Measurements from ENCODE around the gene HRC.
A peak's percentile ranks its signal among the peaks of the same experiment; 100 is the strongest.

Gene HRC

DNA sequence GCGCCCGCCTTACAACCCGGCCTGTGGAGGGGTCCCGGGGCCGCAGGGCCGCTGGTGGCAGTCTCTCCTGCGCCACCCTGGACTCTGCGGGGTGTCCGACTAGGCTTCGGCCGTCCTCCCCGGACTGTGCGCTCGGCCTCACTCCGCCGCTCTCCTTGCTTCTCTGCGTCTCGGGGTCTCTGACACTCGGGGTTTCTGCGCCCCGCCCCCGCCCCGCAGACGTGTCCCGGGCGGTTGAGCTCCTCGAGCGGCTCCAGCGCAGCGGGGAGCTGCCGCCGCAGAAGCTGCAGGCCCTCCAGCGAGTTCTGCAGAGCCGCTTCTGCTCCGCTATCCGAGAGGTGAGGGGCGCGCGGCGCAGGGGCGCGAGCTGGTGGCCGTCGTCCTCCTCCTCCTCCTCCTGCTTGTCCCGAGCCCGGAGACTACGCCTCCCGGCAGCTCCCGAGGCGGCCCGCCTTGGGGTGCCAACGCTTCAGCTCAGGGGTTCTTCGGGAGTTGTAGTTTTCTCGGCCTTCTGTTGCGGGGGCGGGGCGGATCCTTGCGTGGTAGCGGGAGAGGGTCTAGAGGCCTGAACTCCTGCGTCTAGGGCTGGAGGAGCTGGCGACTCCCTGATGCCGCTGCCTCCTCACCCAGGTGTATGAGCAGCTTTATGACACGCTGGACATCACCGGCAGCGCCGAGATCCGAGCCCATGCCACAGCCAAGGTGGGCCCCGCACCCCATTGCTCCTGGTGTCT, 40.4 kb downstream of the HRC start:
- DNase-seq (ENCODE audit: low read depth in 2 of 2), result peak in 1 of 2 donors; percentile 50

DNA sequence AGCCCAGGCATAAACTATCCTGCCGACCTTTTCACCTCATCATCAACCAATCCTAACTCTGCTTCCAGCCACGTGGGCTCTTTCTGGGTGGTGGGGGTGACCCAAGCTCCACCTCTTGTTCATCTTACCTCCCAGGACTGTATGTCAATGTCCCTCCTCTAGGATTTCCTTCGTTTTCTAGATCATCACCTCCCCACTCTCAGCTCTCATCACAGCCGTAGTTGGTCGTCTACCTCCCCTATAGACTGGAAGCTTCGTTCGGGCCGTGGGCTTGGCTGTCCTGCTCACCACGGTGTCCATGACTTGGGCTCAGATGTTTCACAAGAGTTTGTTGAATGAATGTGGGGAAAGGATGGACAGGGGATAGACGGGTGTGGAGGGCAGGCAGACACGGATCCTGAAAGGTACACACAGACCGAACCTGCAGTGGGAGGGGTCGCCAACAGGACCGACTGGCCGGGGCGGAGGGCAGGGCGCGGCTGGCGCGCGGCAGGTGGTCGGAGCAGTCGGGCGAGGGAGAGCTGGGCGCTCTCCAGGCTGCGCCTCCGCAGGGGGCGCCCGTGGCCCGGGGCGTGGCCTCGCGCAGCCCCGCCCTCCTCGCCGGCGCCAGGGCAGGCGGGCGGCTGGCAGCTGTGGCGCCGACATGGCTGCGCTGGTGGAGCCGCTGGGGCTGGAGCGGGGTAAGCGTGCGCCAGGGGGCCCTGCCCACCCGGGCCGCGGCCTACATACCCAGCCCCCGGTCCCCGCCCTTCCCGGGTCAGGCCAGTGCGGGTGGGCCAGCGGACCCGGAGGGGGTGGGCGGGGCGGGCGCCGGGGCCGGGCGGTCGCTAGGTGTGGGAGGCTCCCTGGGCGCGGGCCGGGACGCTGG, 41.2 kb downstream of the HRC start, which contains the start of gene LIN7B:
LIN7B (plus strand) TSS at position 609 of the 868 bp plus-strand sequence; CDS start at position 644, 35 bp downstream.
- DNase-seq (ENCODE audit: low read depth in 2 of 2), result peak; percentile 56 to 61

DNA sequence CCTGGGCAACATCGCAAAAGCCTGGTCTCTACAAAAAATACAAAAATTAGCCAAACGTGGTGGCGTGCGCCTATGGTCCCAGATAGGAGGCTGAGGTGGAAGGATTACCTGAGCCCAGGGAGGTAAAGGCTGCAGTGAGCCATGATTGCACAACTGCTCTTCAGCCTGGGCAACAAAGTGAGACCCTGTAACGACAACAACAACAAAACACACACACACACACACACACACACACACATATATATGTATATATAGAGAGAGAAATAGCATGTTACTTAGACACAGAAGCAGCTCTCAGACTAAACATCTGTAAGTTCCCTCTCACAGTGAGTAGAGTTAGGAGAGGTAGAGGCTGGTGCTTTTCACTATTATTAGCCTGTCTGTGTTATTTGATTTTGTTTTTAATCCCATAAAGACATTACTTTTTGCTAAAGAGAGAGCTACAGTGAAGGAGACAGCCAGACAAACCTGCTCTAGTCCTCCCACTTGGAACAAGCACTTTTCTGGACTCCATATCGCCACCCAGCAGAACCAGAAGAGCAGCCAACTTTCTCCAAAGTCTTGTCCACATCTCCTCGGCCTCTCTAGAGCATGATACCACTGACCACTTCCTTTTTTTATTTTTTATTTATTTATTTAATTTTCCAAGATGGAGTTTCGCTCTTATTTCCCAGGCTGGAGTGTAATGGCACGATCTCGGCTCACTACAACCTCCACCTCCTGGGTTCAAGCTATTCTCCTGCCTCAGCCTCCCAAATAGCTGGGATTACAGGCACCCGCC, 43.8 kb downstream of the HRC start:
- DNase-seq (ENCODE audit: low read depth in 2 of 2), result no peak

DNA sequence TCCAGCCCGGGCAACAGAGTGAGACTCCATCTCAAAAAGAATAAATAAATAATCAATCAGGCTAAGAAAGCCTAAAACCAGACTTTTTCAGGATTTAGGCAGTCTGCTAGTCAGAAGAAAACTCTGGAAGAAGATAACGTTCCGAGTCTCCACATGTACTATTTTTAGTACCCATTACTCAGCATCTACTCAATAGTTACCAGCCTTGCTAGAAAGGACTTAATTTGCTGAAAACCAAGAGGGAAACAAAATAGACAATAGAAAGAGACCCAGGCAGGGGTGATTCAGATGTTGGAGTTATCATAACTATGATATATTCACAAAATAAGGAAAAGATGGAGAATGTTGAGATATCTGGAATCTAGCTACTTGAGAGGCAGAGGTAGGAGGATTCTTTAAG, 44.6 kb downstream of the HRC start:
- DNase-seq (ENCODE audit: low read depth in 2 of 2), result no peak

DNA sequence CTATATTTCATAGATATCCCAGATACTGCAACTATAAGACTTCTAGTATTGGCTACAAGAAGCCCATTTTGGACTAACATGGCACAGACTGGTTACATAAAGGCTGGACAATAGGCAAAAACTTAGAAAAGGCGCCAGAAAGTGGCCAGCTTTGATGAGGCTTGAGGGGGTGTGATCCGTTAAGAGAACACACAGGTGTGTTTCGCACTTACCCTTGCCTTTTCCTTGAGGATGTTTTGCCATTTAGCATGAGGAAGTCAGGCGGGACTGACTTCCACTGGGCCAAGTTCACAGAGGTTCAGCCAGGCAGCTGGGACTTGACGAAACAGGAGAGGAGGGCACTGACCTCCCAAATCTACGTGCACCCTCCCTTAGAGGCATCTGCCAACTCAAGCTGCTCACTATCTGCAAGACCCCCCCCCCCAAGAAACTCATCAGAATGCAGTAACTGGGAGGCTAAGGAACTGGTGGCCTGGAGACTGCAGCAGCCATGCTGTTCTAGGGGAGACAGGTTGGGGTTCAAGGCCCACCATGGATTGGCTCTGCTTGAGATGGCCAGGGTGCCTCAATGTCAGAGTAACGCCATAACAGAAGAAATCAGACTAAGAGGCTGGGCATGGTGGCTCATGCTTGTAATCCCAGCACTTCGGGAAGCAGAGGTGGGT, 45.5 kb downstream of the HRC start:
- no peak for DNase-seq (ENCODE audit: low read depth in 2 of 2)

GRCh38 chr19:49109051-49109450, 46.1 kb downstream of the HRC start:
- DNase-seq (ENCODE audit: low read depth in 2 of 2), result no peak

DNA sequence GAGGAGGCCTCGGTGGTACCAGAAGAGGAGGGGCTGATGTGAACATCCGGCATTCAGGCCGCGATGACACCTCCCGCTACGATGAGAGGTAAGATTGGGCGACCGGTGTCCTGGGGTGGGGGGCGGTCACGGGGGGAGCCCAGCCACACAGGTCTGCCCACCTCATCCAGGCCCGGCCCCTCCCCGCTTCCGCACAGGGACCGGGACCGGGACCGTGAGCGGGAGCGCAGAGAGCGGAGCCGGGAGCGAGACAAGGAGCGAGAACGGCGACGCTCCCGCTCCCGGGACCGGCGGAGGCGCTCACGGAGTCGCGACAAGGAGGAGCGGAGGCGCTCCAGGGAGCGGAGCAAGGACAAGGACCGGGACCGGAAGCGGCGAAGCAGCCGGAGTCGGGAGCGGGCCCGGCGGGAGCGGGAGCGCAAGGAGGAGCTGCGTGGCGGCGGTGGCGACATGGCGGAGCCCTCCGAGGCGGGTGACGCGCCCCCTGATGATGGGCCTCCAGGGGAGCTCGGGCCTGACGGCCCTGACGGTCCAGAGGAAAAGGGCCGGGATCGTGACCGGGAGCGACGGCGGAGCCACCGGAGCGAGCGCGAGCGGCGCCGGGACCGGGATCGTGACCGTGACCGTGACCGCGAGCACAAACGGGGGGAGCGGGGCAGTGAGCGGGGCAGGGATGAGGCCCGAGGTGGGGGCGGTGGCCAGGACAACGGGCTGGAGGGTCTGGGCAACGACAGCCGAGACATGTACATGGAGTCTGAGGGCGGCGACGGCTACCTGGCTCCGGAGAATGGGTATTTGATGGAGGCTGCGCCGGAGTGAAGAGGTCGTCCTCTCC, 47.4 kb downstream of the HRC start:
- no peak for DNase-seq (ENCODE audit: low read depth in 2 of 2)

DNA sequence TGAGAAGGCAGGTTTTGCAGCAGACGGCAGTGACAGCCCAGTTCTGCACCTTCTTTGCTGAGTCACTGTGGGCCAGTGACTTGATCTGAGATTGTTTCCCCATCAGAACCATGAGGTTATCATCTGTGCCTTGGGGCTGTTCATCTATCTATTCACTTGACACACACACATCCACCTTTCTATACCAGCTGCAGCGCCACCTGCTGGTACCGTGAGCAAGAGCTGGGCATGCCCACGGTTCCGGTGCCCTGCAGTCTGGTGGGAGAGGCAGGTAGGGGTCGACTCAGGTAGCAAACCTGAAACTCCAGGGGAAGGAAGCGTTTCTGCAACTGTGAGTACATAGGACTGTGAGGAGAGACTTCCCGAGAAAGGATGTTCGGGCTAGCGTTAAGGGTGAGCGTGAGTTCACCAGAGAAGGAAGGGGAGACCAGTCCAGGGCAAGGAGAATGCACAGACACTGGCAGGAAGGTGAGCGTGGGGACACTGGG, 48.5 kb downstream of the HRC start:
- peak; percentile 55 to 61 for DNase-seq (ENCODE audit: low read depth in 2 of 2)

DNA sequence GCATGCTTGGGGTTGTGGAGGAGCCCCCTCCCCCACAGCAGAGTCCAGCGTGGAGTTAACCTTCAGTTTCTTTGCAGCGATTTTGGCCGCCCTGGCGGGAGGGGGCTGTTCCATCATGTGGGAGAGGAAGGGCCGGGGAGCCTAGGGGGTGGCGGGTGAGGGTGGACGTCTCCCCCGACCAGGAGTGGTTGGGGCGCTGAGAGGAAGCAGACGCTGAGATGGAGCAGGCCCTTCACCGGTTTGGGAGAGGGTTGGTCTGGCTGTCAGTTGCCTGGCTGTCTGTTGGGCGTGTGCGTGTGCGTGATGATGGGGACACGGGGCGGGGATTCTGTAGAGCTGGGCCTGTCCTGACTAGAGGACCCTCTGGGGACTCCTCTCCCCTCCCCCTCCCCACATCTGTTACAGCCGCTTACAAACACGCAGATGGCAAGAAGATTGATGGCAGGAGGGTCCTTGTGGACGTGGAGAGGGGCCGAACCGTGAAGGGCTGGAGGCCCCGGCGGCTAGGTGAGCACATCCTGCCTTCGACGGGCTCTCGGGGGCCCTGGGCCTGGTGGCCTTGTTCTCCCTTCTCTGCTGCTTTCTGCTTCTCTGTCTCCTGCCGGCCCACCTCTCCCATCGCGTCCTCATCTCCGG, 50.8 kb downstream of the HRC start:
- no peak for DNase-seq (ENCODE audit: low read depth in 2 of 2)

DNA sequence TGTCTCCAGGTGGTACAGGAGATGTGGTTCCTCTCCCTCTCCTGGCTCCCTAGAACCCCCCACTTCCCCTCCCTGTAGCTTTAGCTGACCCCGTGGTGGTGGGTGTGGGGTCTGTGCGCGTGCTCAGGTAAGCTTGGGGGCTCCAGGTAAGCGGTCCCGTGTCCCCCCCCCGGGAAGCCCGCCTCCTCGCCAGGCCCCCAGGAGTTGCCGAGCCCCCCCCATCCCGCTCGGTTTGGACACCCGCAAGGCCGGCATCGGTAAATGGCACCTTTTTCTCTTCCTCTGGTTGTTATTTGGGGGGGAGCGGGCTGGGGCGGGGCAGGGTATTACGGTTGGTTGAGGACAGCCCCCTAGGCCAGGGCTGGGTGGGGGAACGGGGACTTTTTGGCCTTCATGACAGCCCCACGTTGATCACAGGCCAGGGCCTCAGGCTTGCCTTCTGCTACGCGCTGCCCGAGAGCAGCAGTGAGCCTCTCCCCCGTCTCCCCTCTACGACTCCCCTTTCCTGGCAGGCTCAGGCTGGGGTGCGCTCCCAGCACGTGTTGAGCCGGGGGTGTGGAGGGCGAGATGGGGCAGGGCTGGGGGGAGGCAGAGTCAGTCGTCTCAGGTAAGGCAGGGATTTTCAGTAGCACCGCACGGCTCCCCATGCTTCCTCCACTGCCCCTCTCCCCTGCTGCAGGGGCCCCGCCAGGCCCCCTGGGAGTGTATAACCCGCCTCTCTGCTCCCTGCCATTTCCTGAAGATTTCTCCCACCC, 51.7 kb downstream of the HRC start:
- no peak for DNase-seq (ENCODE audit: low read depth in 2 of 2)

- no peak for DNase-seq (ENCODE audit: low read depth in 2 of 2)
Observed at GRCh38 chr19:49102303-49102702, 52.9 kb downstream of the HRC start.

Data from stimulated activated CD4-positive, alpha-beta T cell treated with anti-CD3 and anti-CD28 coated beads, Interleukin-4, amount 100 ng/mL, for 48 hours (primary cell).